Measurements from ENCODE around the gene MCOLN2.
"Not testable (repeated sequence)": the region's sequence is repeated elsewhere in the genome, so short reads cannot be mapped to it uniquely, and the experiment has no call there.

The MCOLN2 gene

DNA sequence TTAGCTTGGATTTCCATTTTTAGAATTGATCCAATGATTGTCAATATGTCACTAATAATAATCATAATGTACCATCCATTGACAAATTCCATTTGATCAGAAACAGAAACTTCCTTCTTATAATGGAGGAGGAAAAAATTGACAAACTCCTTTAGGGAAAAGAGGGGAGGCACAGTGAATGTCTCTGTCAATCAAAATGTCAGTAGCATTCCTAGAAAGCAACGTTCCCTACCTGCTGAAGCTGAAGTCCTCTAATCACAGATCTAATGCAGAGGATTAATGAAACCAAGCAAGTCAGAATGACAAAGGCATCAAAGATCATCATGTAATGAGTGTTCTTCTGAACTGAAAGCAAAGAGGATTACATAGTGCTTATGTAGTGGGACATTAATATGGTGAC is 29.0 kb upstream of the MCOLN2 start:
- TF ChIP-seq, protein P1, sequence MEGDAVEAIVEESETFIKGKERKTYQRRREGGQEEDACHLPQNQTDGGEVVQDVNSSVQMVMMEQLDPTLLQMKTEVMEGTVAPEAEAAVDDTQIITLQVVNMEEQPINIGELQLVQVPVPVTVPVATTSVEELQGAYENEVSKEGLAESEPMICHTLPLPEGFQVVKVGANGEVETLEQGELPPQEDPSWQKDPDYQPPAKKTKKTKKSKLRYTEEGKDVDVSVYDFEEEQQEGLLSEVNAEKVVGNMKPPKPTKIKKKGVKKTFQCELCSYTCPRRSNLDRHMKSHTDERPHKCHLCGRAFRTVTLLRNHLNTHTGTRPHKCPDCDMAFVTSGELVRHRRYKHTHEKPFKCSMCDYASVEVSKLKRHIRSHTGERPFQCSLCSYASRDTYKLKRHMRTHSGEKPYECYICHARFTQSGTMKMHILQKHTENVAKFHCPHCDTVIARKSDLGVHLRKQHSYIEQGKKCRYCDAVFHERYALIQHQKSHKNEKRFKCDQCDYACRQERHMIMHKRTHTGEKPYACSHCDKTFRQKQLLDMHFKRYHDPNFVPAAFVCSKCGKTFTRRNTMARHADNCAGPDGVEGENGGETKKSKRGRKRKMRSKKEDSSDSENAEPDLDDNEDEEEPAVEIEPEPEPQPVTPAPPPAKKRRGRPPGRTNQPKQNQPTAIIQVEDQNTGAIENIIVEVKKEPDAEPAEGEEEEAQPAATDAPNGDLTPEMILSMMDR (IDR thresholded peaks at IDR 0.05; ENCODE audit: extremely low read depth, missing control alignments) = no peak
- DNase-seq (ENCODE audit: low spot score) = no peak

GRCh38 chr1:85024736-85025135 is 27.8 kb upstream of the MCOLN2 start:
- TF ChIP-seq, protein P1 (IDR thresholded peaks at IDR 0.05; ENCODE audit: extremely low read depth, missing control alignments) = no peak
- no peak for DNase-seq (ENCODE audit: low spot score)

DNA sequence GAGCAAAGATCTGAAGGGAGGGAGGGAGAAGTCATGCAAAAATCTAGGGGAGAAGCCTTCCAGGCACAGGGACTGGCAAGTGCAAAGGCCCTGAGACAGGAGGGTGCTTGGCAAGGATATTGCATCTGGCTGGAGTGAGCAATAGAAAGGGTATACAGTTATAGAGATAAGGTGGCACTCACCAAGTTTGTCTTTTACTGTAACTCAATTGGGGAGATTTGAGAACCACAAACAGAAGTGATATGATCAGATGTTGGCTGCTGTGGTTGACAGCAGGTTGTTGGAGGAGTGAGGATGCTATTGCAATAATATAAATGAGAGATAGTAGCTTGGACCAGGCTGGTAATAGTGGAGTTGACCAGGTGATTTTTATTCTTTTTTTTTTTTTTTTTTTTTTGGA is 25.8 kb upstream of the MCOLN2 start:
- no peak for DNase-seq (ENCODE audit: low spot score)

DNA sequence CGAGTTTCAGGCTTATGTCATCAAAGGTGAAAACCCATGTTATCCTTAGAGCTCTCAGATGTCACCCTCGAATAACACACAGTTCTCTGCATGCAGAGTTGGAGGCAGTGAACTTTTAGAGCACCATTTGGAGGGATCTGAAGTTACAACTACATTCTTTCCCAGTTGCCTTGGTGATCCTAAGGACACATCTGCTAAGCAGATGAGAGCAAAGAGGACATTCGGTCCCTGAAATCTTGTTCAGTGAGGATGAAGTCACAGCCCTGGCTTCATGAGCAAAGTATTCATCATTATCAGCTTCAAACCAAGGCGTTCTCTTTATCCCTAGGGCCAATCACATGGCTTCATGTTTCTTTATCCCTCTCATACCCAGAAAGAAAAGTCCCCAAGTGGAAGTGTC is 23.1 kb upstream of the MCOLN2 start:
- no peak for DNase-seq (ENCODE audit: low spot score)

More for the DNA sequence above, 25.8 kb upstream of the MCOLN2 start:
- TF ChIP-seq, protein P1 (IDR thresholded peaks at IDR 0.05; ENCODE audit: extremely low read depth, missing control alignments) = no peak

GRCh38 chr1:85015826-85016225 is 18.9 kb upstream of the MCOLN2 start:
- no peak for DNase-seq (ENCODE audit: low spot score)
- TF ChIP-seq, protein P1 (IDR thresholded peaks at IDR 0.05; ENCODE audit: extremely low read depth, missing control alignments) = no peak

More for the DNA sequence above, 23.1 kb upstream of the MCOLN2 start:
- TF ChIP-seq, protein P1 (IDR thresholded peaks at IDR 0.05; ENCODE audit: extremely low read depth, missing control alignments) = no peak

- DNase-seq (ENCODE audit: low spot score) = not testable (repeated sequence)
Measured at GRCh38 chr1:85005641-85006040, 8.7 kb upstream of the MCOLN2 start.

DNA sequence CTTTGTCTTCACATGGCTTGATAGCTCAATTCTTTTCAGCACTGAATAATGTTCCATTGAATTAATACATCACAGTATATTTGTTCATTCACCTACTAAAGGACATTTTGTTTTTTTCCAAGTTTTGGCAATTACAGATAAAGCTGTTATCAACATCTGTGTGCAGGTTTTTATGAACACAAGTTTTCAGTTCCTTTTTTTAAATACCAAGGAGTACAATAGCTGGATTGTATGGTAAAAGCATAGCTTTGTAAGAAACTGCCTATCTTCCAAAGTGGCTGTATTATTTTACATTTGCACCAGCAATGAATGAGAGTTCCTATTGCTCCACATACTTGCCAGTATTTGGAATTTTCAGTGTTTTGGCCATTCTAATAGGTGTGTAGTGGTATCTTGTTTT is 4.8 kb upstream of the MCOLN2 start:
- no peak for DNase-seq (ENCODE audit: low spot score)
- TF ChIP-seq, protein P1 (IDR thresholded peaks at IDR 0.05; ENCODE audit: extremely low read depth, missing control alignments) = no peak

- DNase-seq (ENCODE audit: low spot score) = peak; percentile 37
Measured at GRCh38 chr1:84998642-84999280, 1.8 kb upstream of the MCOLN2 start.

More at GRCh38 chr1:84998642-84999280, 1.8 kb upstream of the MCOLN2 start:
- TF ChIP-seq, protein P1 (IDR thresholded peaks at IDR 0.05; ENCODE audit: extremely low read depth, missing control alignments) = no peak
